HL-60 (cell line): ENCODE data around the gene PLA2G7.

Experiments
- CTCF ChIP-seq: IDR thresholded peaks from one replicate; pipeline ENCODE4 v1.5.1; 2011; ENCODE audit warnings: low read length, control low read depth, inconsistent platforms; ENCODE audit not compliant: insufficient read depth
- POLR2AphosphoS5 ChIP-seq: IDR thresholded peaks from 2 replicates; pipeline ENCODE4 v1.6.1; 2012; ENCODE audit warnings: low read depth
- REST ChIP-seq: IDR thresholded peaks from 2 replicates; pipeline ENCODE4 v1.6.1; 2012; ENCODE audit warnings: low read depth; ENCODE audit not compliant: insufficient replicate concordance
- SPI1 ChIP-seq: IDR thresholded peaks from 2 replicates; pipeline ENCODE4 v1.6.1; 2012; ENCODE audit warnings: low read depth, mild to moderate bottlenecking, borderline replicate concordance

GRCh38 chr6:46676604-46677313 is 58.4 kb downstream of the PLA2G7 start:
- no peak for TF ChIP-seq CTCF
- TF ChIP-seq REST: no peak
- TF ChIP-seq POLR2AphosphoS5: no peak
- no peak for TF ChIP-seq SPI1
